ENCODE measurements around the gene UNC45B.
A peak's percentile ranks its signal among the peaks of the same experiment; 100 is the strongest.
"Not testable (repeated sequence)": the region's sequence is repeated elsewhere in the genome, so short reads cannot be mapped to it uniquely, and the experiment has no call there.

The UNC45B gene

GRCh38 chr17:35218915-35219314 lies 71.3 kb downstream of the UNC45B start:
- DNase-seq (ENCODE audit: low read depth in 2 of 2): no peak

GRCh38 chr17:35222452-35222851 lies 74.8 kb downstream of the UNC45B start:
- DNase-seq (ENCODE audit: low read depth in 2 of 2): no peak

- DNase-seq (ENCODE audit: low read depth in 2 of 2): no peak
Observed at GRCh38 chr17:35224436-35224835, 76.8 kb downstream of the UNC45B start.

- DNase-seq (ENCODE audit: low read depth in 2 of 2): no peak
Observed at GRCh38 chr17:35227546-35227945, 79.9 kb downstream of the UNC45B start.

- no peak for DNase-seq (ENCODE audit: low read depth in 2 of 2)
Observed at GRCh38 chr17:35229638-35230037, 82.0 kb downstream of the UNC45B start.

- not testable (repeated sequence) for DNase-seq (ENCODE audit: low read depth in 2 of 2)
Observed at GRCh38 chr17:35234315-35234714, 86.7 kb downstream of the UNC45B start.

- DNase-seq (ENCODE audit: low read depth in 2 of 2): no peak
Observed at GRCh38 chr17:35235289-35235688, 87.7 kb downstream of the UNC45B start.

GRCh38 chr17:35235917-35236316 lies 88.3 kb downstream of the UNC45B start:
- DNase-seq (ENCODE audit: low read depth in 2 of 2): no peak

- DNase-seq (ENCODE audit: low read depth in 2 of 2): no peak
Observed at GRCh38 chr17:35236821-35237220, 89.2 kb downstream of the UNC45B start.

GRCh38 chr17:35238821-35239220 lies 91.2 kb downstream of the UNC45B start:
- DNase-seq (ENCODE audit: low read depth in 2 of 2): peak; percentile 11 to 21
